GM21447 (cell line): ENCODE results near the gene CACYBP.
"Not testable (repeated sequence)": the region's sequence is repeated elsewhere in the genome, so short reads cannot be mapped to it uniquely, and the experiment has no call there.

Experiments
- ATAC-seq: cut with Tn5 transposase; IDR thresholded peaks from one replicate; pipeline ENCODE4 v1.9.1; 2021; ENCODE audit not compliant: unreplicated experiment

CACYBP gene

GRCh38 chr1:175005085-175005783 is 5.5 kb downstream of the CACYBP start:
- no peak for ATAC-seq

- no peak for ATAC-seq
These were observed 9.8 kb downstream of the CACYBP start for GRCh38 chr1:175009532-175009931.

DNA sequence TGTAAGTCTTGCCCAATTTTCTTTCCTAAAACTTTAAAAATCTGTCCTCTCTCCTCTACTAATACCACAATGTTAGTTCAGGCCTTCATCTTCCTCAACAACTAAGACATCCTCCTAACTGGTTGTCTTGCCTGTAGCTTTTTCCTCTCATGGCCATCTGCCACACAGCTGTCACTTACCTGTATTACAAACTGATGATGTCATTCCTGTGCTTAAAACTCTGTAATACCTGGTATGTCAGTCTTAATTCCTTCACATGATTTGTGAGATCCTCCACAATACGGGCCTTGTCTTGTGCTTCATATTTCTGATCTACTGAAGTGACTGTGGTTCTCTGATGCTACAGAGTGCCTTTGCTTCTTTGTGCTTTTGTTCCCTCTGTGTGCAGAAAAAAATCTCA is 13.7 kb downstream of the CACYBP start:
- no peak for ATAC-seq

GRCh38 chr1:175015243-175015642 is 15.5 kb downstream of the CACYBP start:
- no peak for ATAC-seq

DNA sequence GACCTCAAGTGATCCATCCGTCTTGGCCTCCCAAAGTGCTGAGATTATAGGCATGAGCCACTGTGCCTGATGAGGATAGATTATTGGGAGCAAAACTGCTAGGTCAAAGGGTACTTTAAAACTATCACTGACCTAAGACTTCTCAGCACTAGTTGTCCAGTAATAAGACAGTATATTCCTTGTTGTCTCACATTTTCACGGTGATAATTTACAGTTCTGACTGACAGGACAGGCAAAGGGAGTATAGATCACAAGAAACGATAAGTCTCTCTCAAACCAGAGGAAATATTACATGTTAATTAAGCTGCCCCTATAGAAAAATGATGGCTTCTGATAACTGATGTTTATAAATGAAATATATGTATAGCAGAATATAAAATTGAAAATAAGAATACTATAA is 19.8 kb downstream of the CACYBP start:
- no peak for ATAC-seq

DNA sequence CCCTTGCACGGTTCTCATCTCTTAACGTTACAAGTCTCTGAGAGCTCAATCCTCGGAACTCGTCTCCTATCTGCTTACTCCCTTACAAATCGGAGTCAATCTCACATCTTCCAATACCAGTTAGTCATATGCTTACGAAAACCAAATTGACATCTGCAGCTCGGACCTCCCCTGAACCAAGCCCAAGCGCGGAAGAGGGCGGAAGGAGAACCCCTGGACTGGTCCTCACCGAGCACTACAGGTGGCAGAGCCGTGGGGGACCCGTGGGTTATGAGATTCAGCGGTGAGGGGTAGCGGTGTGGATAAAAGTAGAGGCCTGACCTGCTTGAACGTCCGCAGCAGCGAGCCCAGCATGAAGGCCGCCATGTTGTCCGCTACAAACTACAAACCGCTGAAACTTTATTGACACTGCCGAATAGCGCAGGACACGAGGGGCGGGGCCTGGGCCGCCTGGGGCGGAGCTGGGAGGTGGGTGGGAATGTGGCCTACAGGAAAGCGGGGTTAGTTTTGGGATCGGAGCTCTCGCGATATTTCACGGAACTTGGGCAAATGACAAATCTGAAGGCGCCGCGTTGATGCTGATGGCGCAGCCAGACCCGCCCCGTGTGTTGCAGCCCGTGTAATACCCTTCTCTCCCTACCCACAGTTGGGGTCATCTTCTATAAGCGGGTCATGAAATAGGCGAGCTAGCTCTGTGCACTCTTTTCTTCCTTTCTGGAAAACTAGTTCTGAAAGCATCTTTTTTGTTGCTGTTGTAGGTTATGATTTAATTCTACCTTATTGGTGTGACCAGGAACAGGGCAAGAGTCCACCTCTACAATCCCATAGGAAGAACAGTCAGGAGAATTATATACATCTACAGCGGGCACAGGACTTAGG is 23.5 kb downstream of the CACYBP start, which contains the start of gene MRPS14:
TSS of gene MRPS14 (minus strand) at position 383 of the 879 bp plus-strand sequence. CDS start at position 366, 17 bp downstream.
- peak; percentile 93 for ATAC-seq

- not testable (repeated sequence) for ATAC-seq
These were observed 24.1 kb downstream of the CACYBP start for GRCh38 chr1:175023922-175024242.

DNA sequence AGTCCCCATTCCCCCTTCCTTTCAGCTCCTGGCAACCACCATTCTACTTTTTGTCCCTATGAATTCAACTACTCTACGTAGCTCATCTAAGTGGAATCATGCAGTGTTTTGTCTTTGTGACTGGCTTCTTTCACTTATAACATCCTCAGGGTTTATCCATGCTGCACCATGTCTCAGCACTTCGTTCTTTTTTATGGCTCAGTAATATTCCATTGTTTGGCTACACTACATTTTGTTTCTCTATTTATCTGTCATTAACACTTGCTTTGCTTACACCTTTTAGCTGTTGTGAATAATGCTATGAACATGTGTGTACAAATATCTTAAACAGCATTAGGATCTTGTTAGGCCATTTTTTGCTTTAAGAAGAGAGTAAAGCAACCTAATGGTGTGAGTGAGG is 25.0 kb downstream of the CACYBP start:
- ATAC-seq = no peak

DNA sequence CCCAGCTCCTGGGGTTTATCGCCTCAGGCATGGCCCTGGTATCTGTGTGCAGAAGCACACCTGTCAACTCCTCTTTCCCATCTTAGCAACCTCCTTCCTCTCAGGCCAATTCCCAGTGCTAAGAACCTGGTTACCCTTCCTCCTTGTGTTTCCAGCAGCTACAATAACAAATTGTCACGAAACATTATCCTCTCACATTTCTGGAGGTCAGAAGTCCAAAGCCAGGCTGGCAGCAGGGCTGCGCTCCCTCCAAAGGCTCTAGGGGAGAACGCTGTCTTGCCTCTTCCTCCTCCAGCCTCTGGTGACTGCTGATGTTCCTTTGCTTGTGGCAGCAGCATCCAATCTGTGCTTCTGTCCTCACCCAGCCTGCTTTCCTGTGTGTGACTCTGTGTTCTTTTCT is 34.2 kb downstream of the CACYBP start:
- no peak for ATAC-seq

- no peak for ATAC-seq
These were observed 35.0 kb downstream of the CACYBP start for GRCh38 chr1:175034775-175035174.

GRCh38 chr1:175035865-175036264 is 36.1 kb downstream of the CACYBP start:
- ATAC-seq = no peak

GRCh38 chr1:175036476-175036875 is 36.7 kb downstream of the CACYBP start:
- no peak for ATAC-seq

DNA sequence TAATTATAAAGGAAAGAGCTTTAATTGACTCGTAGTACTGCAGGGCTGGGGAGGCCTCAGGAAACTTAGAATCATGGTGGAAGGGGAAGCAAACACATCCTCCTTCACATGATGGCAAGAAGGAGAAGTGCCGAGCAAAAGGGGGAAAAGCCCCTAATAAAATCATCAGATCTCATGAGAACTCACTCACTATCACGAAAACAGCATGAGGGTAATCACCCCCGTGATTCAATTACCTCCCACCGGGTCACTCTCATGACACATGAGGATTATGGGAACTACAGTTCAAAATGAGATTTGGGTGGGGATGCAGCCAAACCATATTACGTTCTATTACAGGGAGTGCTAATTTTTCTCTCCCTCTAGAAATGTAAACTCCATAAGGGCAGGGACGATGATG is 37.7 kb downstream of the CACYBP start:
- no peak for ATAC-seq

- ATAC-seq = no peak
These were observed 40.7 kb downstream of the CACYBP start for GRCh38 chr1:175040324-175040879.

GRCh38 chr1:175042650-175043049 is 42.9 kb downstream of the CACYBP start:
- no peak for ATAC-seq

DNA sequence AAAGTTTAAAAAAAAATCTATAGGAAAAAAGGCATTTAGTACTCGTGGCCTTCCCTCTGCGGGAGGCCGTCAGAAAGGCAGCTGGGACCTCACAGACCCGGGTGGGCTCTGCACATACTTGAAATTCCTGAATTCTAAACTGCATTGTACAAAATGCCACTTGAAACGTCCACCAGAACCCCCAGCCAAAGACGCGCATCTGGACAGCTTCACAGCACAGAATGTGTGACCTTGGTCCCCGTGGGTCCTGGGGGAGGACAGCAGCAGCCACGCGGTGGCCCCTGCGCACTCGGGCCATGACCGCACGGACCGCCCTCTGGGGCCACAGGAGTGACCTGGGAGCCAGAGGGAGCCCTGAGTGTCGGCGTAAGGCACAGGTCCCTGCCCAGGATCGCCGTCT is 44.1 kb downstream of the CACYBP start:
- ATAC-seq = no peak

- not testable (repeated sequence) for ATAC-seq
These were observed 44.8 kb downstream of the CACYBP start for GRCh38 chr1:175044591-175044990.

GRCh38 chr1:175045097-175045496 is 45.4 kb downstream of the CACYBP start:
- ATAC-seq = no peak

GRCh38 chr1:175045519-175045918 is 45.8 kb downstream of the CACYBP start:
- no peak for ATAC-seq

DNA sequence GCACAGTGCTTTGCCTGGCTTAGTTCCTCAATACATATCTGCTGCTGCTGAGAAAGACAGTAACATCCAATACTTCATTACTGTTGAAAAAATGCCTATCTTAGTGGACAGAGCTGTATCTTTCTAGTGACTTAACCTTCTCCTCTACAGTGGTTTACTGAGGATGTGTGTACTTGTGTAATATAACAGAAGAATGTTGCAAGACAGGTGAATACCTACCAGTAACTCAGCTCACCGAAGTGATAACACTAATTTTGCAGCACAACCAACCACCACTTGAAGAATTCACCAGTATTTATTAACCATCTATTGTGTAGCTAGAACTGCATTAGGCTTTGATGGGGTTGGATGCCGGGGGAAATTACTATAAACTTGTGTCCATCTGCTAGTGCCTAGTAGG is 51.2 kb downstream of the CACYBP start:
- no peak for ATAC-seq

- no peak for ATAC-seq
These were observed 55.0 kb downstream of the CACYBP start for GRCh38 chr1:175054736-175055135.
